Upper lobe of right lung (tissue), 1 donor: ENCODE results near the gene SCN1B. TPM values are rescaled to one million over a fixed set of nuclear protein-coding genes. Genes with fewer than 3 reads are reported as not detected.
"Not testable (repeated sequence)": the region's sequence is repeated elsewhere in the genome, so short reads cannot be mapped to it uniquely, and the experiment has no call there.

Source experiments
- ATAC-seq: fragments of 200-7000 bp; cut with Tn5 transposase; one replicate; pipeline ENCODE4 v1.9.1; 2020; ENCODE audit warnings: mild to moderate bottlenecking, moderate library complexity
- DNase-seq: peaks from one replicate; pipeline ENCODE4 v3.0.0-alpha.2; 2020
- H3K27ac ChIP-seq: fragments of 200-600 bp; one replicate; pipeline ENCODE4 v1.8.0; 2022
- H3K27me3 ChIP-seq: fragments of 200-600 bp; one replicate; pipeline ENCODE4 v1.8.0; 2022; ENCODE audit warnings: mild to moderate bottlenecking
- H3K36me3 ChIP-seq: fragments of 200-600 bp; one replicate; pipeline ENCODE4 v1.8.0; 2022
- H3K4me1 ChIP-seq: fragments of 200-600 bp; one replicate; pipeline ENCODE4 v1.8.0; 2022
- H3K4me3 ChIP-seq: fragments of 200-600 bp; one replicate; pipeline ENCODE4 v1.8.0; 2022; ENCODE audit warnings: mild to moderate bottlenecking
- H3K9me3 ChIP-seq: fragments of 200-600 bp; one replicate; pipeline ENCODE4 v1.8.0; 2022
- CTCF ChIP-seq: fragments of 200-600 bp; IDR thresholded peaks from one replicate; pipeline ENCODE4 v1.8.0; 2022; ENCODE audit warnings: antibody characterized with exemption
- intact Hi-C: fragments of 100-400 bp; cut with DNase I; formaldehyde crosslinking; loops from one replicate; pipeline ENCODE4 v1.11.0; 2022
- total RNA-seq: library from RNA; stranded (reverse); fragmentation: NEBNext Ultra II Directional; extraction: Animal tissue kit (Norgen Biotek cat#: 25700); gene quantifications from one replicate; pipeline ENCODE4 v1.2.1, GENCODE V29; 2021
- donor health status: DM: no; HTN: yes; CAD: no; lungs with severe emphysema.

SCN1B gene
- total RNA-seq, 1 donor from 2014 or later: 8.7 TPM

GRCh38 chr19:35044317-35045117 is 14.2 kb downstream of the SCN1B start:
- Histone ChIP-seq H3K4me3 (no peak overlapping the region), H3K9me3 (no peaks in the 10 kb centered on the region), H3K36me3 (no peaks in the 10 kb centered on the region), H3K27me3 (no peaks in the 10 kb centered on the region), H3K27ac (no peak overlapping the region), H3K4me1 (peaks cover 38% of the 10 kb centered on the region)
- TF ChIP-seq CTCF: peak; percentile 98
- peak; percentile 19 for ATAC-seq
- DNase-seq: no peak
- intact Hi-C loops: no loop called here

- TF ChIP-seq CTCF: peak; percentile 42
- Histone ChIP-seq H3K4me1 (peaks cover 26% of the 10 kb centered on the region), H3K27ac (no peak overlapping the region), H3K9me3 (no peaks in the 10 kb centered on the region), H3K27me3 (no peaks in the 10 kb centered on the region), H3K4me3 (no peak overlapping the region), H3K36me3 (no peaks in the 10 kb centered on the region)
- intact Hi-C loops: no loop called here
- DNase-seq (no peak), ATAC-seq (peak; percentile 5)
These were observed 15.5 kb downstream of the SCN1B start for GRCh38 chr19:35045667-35046300.

- no peaks in the 10 kb centered on the region for H3K36me3 ChIP-seq
- no peaks in the 10 kb centered on the region for H3K27me3 ChIP-seq
- H3K4me3 ChIP-seq: no peak overlapping the region
- no peak overlapping the region for H3K27ac ChIP-seq
- DNase-seq (no peak), ATAC-seq (no peak)
- H3K9me3 ChIP-seq: no peaks in the 10 kb centered on the region
- intact Hi-C loops: no loop called here
- peaks cover 19% of the 10 kb centered on the region for H3K4me1 ChIP-seq
- TF ChIP-seq CTCF: no peak
These were observed 16.2 kb downstream of the SCN1B start for GRCh38 chr19:35046461-35046860.

- H3K27ac ChIP-seq: no peak overlapping the region
- intact Hi-C loops: no loop called here
- no peaks in the 10 kb centered on the region for H3K27me3 ChIP-seq
- H3K9me3 ChIP-seq: no peaks in the 10 kb centered on the region
- no peaks in the 10 kb centered on the region for H3K36me3 ChIP-seq
- peaks cover 3% of the 10 kb centered on the region for H3K4me1 ChIP-seq
- DNase-seq (no peak), ATAC-seq (peak; percentile 48)
- no peak for TF ChIP-seq CTCF
- H3K4me3 ChIP-seq: no peak overlapping the region
These were observed 18.7 kb downstream of the SCN1B start for GRCh38 chr19:35048911-35049411.

GRCh38 chr19:35049456-35049855 is 19.2 kb downstream of the SCN1B start:
- no peaks in the 10 kb centered on the region for H3K27me3 ChIP-seq
- H3K4me1 ChIP-seq: no peaks in the 10 kb centered on the region
- intact Hi-C loops: no loop called here
- no peak for DNase-seq
- TF ChIP-seq CTCF: no peak
- no peaks in the 10 kb centered on the region for H3K9me3 ChIP-seq
- no peaks in the 10 kb centered on the region for H3K36me3 ChIP-seq
- H3K4me3 ChIP-seq: no peak overlapping the region
- H3K27ac ChIP-seq: no peak overlapping the region
- ATAC-seq: no peak

GRCh38 chr19:35050662-35051061 is 20.4 kb downstream of the SCN1B start:
- intact Hi-C loops, H3K4me3 ChIP-seq, ATAC-seq, H3K9me3 ChIP-seq, H3K36me3 ChIP-seq, H3K4me1 ChIP-seq, DNase-seq, H3K27me3 ChIP-seq, H3K27ac ChIP-seq: not testable (repeated sequence)

GRCh38 chr19:35051268-35051667 is 21.0 kb downstream of the SCN1B start:
- H3K4me1 ChIP-seq, H3K27me3 ChIP-seq, ATAC-seq, H3K4me3 ChIP-seq, DNase-seq, intact Hi-C loops, H3K9me3 ChIP-seq, H3K27ac ChIP-seq, H3K36me3 ChIP-seq: not testable (repeated sequence)
